Mucosa of descending colon (tissue), 3 donors: Measurements from ENCODE around the gene BCAR3. TPM values are rescaled to one million over a fixed set of nuclear protein-coding genes. Genes with fewer than 3 reads are reported as not detected.

ENCODE experiments used
- ATAC-seq: fragments of 200-7000 bp; cut with Tn5 transposase; one replicate; pipeline ENCODE4 v1.9.1; 2020; ENCODE audit warnings: mild to moderate bottlenecking, moderate library complexity
- DNase-seq, 3 donors: peaks; one replicate each; pipeline ENCODE4 v3.0.0-alpha.2; 2020
- H3K36me3 ChIP-seq: fragments of 200-600 bp; one replicate; pipeline ENCODE4 v1.8.0; 2021; ENCODE audit warnings: low read depth, mild to moderate bottlenecking
- H3K4me1 ChIP-seq: fragments of 200-600 bp; one replicate; pipeline ENCODE4 v1.8.0; 2021; ENCODE audit warnings: low read depth, mild to moderate bottlenecking
- H3K4me3 ChIP-seq: fragments of 200-600 bp; one replicate; pipeline ENCODE4 v1.8.0; 2021; ENCODE audit warnings: mild to moderate bottlenecking
- H3K9me3 ChIP-seq: fragments of 200-600 bp; one replicate; pipeline ENCODE4 v1.8.0; 2021; ENCODE audit warnings: mild to moderate bottlenecking
- CTCF ChIP-seq: fragments of 200-600 bp; IDR thresholded peaks from one replicate; pipeline ENCODE4 v1.8.0; 2022; ENCODE audit warnings: antibody characterized with exemption, mild to moderate bottlenecking
- intact Hi-C, 2 donors: fragments of 100-400 bp; cut with DNase I in 1 of 2; cut with micrococcal nuclease in 1 of 2; formaldehyde crosslinking; loops; one replicate each; pipeline versions ENCODE4 v1.11.0 to v1.11.1; 2022; cut with DNase I, micrococcal nuclease
- total RNA-seq, 3 donors: library from RNA; stranded (reverse); fragmentation: NEBNext Ultra II Directional in 2 of 3; extraction: Animal tissue kit (Norgen Biotek cat#: 25700) in 2 of 3; gene quantifications; one replicate each; pipeline versions ENCODE4 v1.2.1 to v1.2.4, GENCODE V29; 2021 to 2023
- donor health status: DM: no; HTN: no; CAD: no; lungs with moderate emphysema.
- donor health status: DM: no; HTN: no; CAD: no.
- donor health status: DM: no; HTN: yes; CAD: no.

Gene BCAR3
- total RNA-seq, 3 donors from 2014 or later = 37.2 to 73.7 (median 54.3) TPM

- no peak for DNase-seq
- ATAC-seq = no peak
- H3K36me3 ChIP-seq = no peaks in the 10 kb centered on the region
- H3K9me3 ChIP-seq = no peaks in the 10 kb centered on the region
- peaks cover 6% of the 10 kb centered on the region for H3K4me1 ChIP-seq
- no peak overlapping the region for H3K4me3 ChIP-seq
- intact Hi-C loops = no loop called here
- TF ChIP-seq CTCF = no peak
Observed at GRCh38 chr1:93598861-93599439, 82.7 kb downstream of the BCAR3 start.

GRCh38 chr1:93598396-93598795, 83.2 kb downstream of the BCAR3 start:
- intact Hi-C loops = no loop called here
- no peak for DNase-seq
- Histone ChIP-seq H3K36me3 (no peaks in the 10 kb centered on the region), H3K4me3 (no peak overlapping the region), H3K4me1 (peaks cover 11% of the 10 kb centered on the region), H3K9me3 (no peaks in the 10 kb centered on the region)
- no peak for ATAC-seq
- no peak for TF ChIP-seq CTCF

- ATAC-seq (no peak), DNase-seq (no peak)
- H3K4me1 ChIP-seq = peaks cover 12% of the 10 kb centered on the region
- H3K36me3 ChIP-seq = no peaks in the 10 kb centered on the region
- H3K9me3 ChIP-seq = no peaks in the 10 kb centered on the region
- TF ChIP-seq CTCF = no peak
- no peak overlapping the region for H3K4me3 ChIP-seq
- intact Hi-C loops = no loop called here
Observed at GRCh38 chr1:93597709-93598108, 83.9 kb downstream of the BCAR3 start.

- DNase-seq (no peak), ATAC-seq (no peak)
- intact Hi-C loops = no loop called here
- Histone ChIP-seq H3K4me3 (no peak overlapping the region), H3K9me3 (no peaks in the 10 kb centered on the region), H3K36me3 (no peaks in the 10 kb centered on the region), H3K4me1 (peaks cover 12% of the 10 kb centered on the region)
- TF ChIP-seq CTCF = no peak
Observed at GRCh38 chr1:93596329-93597089, 85.1 kb downstream of the BCAR3 start.

- no peak for TF ChIP-seq CTCF
- Histone ChIP-seq H3K36me3 (no peaks in the 10 kb centered on the region), H3K4me3 (no peak overlapping the region), H3K9me3 (no peaks in the 10 kb centered on the region), H3K4me1 (peaks cover 12% of the 10 kb centered on the region)
- intact Hi-C loops = no loop called here
- ATAC-seq (no peak), DNase-seq (no peak)
Observed at GRCh38 chr1:93595743-93596142, 85.9 kb downstream of the BCAR3 start.
